Parathyroid adenoma (tissue), 2 donors: ENCODE results near the gene LRRC1.

ENCODE experiments used
- H2AFZ ChIP-seq: fragments of 300-600 bp; sonication (generic); one replicate; pipeline ENCODE4 v1.7.0; 2017; ENCODE audit warnings: antibody characterized with exemption, mild to moderate bottlenecking
- H3K27ac ChIP-seq: fragments of 300-600 bp; sonication (generic); one replicate; pipeline ENCODE4 v1.7.0; 2017
- H3K27me3 ChIP-seq: fragments of 300-600 bp; sonication (generic); one replicate; pipeline ENCODE4 v1.7.0; 2017; ENCODE audit warnings: low read length; ENCODE audit not compliant: control insufficient read depth, insufficient read depth
- H3K36me3 ChIP-seq: fragments of 300-600 bp; sonication (generic); one replicate; pipeline ENCODE4 v1.7.0; 2017; ENCODE audit warnings: low read length; ENCODE audit not compliant: control insufficient read depth, insufficient read depth
- H3K4me1 ChIP-seq: fragments of 300-600 bp; sonication (generic); one replicate; pipeline ENCODE4 v1.7.0; 2017; ENCODE audit warnings: control low read depth
- H3K4me2 ChIP-seq: fragments of 300-600 bp; sonication (generic); one replicate; pipeline ENCODE4 v1.7.0; 2017; ENCODE audit warnings: low read length
- H3K4me3 ChIP-seq: fragments of 300-600 bp; sonication (generic); one replicate; pipeline ENCODE4 v1.7.0; 2017; ENCODE audit warnings: low read depth, low read length
- H3K79me2 ChIP-seq: fragments of 300-600 bp; sonication (generic); one replicate; pipeline ENCODE4 v1.7.0; 2017; ENCODE audit warnings: control low read depth
- H3K9ac ChIP-seq: fragments of 300-600 bp; sonication (generic); one replicate; pipeline ENCODE4 v1.7.0; 2017; ENCODE audit warnings: mild to moderate bottlenecking
- H3K9me3 ChIP-seq: fragments of 300-600 bp; sonication (generic); one replicate; pipeline ENCODE4 v1.7.0; 2017; ENCODE audit warnings: low read length; ENCODE audit not compliant: control insufficient read depth
- CTCF ChIP-seq: fragments of 300-600 bp; sonication (generic); IDR thresholded peaks from one replicate; pipeline ENCODE4 v1.7.0; 2017; ENCODE audit warnings: antibody characterized with exemption, mild to moderate bottlenecking
- donor health status: primary hyperparathyroidism.

Gene LRRC1

GRCh38 chr6:53827531-53827930 lies 32.7 kb downstream of the LRRC1 start:
- Histone ChIP-seq H3K4me3 (no peak overlapping the region), H3K4me1 (peaks cover 46% of the 10 kb centered on the region), H3K79me2 (peaks cover 45% of the 10 kb centered on the region), H3K9me3 (no peaks in the 10 kb centered on the region), H3K36me3 (no peaks in the 10 kb centered on the region), H2AFZ (no peak overlapping the region), H3K27ac (no peak overlapping the region), H3K27me3 (no peaks in the 10 kb centered on the region), H3K4me2 (no peak overlapping the region), H3K9ac (no peak overlapping the region)
- TF ChIP-seq CTCF: no peak

- H3K27ac ChIP-seq: no peak overlapping the region
- H3K4me1 ChIP-seq: peaks cover 40% of the 10 kb centered on the region
- no peak overlapping the region for H3K4me3 ChIP-seq
- H3K27me3 ChIP-seq: no peaks in the 10 kb centered on the region
- H3K9ac ChIP-seq: no peak overlapping the region
- H2AFZ ChIP-seq: no peak overlapping the region
- H3K36me3 ChIP-seq: no peaks in the 10 kb centered on the region
- H3K4me2 ChIP-seq: no peak overlapping the region
- H3K9me3 ChIP-seq: no peaks in the 10 kb centered on the region
- no peak for TF ChIP-seq CTCF
- peaks cover 45% of the 10 kb centered on the region for H3K79me2 ChIP-seq
These were observed 33.4 kb downstream of the LRRC1 start for GRCh38 chr6:53828215-53828614.

- Histone ChIP-seq H3K4me3 (no peak overlapping the region), H3K27ac (no peak overlapping the region), H2AFZ (no peak overlapping the region), H3K27me3 (no peaks in the 10 kb centered on the region), H3K4me2 (no peak overlapping the region), H3K9ac (no peak overlapping the region), H3K79me2 (peaks cover 45% of the 10 kb centered on the region), H3K36me3 (no peaks in the 10 kb centered on the region), H3K9me3 (no peaks in the 10 kb centered on the region), H3K4me1 (peaks cover 46% of the 10 kb centered on the region)
- no peak for TF ChIP-seq CTCF
These were observed 34.3 kb downstream of the LRRC1 start for GRCh38 chr6:53828966-53829697.

GRCh38 chr6:53829698-53830221 lies 35.0 kb downstream of the LRRC1 start:
- no peaks in the 10 kb centered on the region for H3K9me3 ChIP-seq
- H3K27ac ChIP-seq: peak overlapping the region; percentile 34
- peaks cover 45% of the 10 kb centered on the region for H3K79me2 ChIP-seq
- no peak overlapping the region for H3K4me3 ChIP-seq
- no peak overlapping the region for H2AFZ ChIP-seq
- no peak for TF ChIP-seq CTCF
- no peaks in the 10 kb centered on the region for H3K36me3 ChIP-seq
- H3K4me2 ChIP-seq: no peak overlapping the region
- peaks cover 44% of the 10 kb centered on the region for H3K4me1 ChIP-seq
- H3K27me3 ChIP-seq: no peaks in the 10 kb centered on the region
- no peak overlapping the region for H3K9ac ChIP-seq

GRCh38 chr6:53830366-53830765 lies 35.6 kb downstream of the LRRC1 start:
- Histone ChIP-seq H2AFZ (no peak overlapping the region), H3K79me2 (peaks cover 40% of the 10 kb centered on the region), H3K36me3 (no peaks in the 10 kb centered on the region), H3K4me1 (peaks cover 41% of the 10 kb centered on the region), H3K4me3 (no peak overlapping the region), H3K9ac (no peak overlapping the region), H3K27ac (peak overlapping the region; percentile 34), H3K4me2 (no peak overlapping the region), H3K9me3 (no peaks in the 10 kb centered on the region), H3K27me3 (no peaks in the 10 kb centered on the region)
- TF ChIP-seq CTCF: no peak
